ENCODE data around the gene MALRD1.
"Not testable (repeated sequence)": the region's sequence is repeated elsewhere in the genome, so short reads cannot be mapped to it uniquely, and the experiment has no call there.

MALRD1 gene

DNA sequence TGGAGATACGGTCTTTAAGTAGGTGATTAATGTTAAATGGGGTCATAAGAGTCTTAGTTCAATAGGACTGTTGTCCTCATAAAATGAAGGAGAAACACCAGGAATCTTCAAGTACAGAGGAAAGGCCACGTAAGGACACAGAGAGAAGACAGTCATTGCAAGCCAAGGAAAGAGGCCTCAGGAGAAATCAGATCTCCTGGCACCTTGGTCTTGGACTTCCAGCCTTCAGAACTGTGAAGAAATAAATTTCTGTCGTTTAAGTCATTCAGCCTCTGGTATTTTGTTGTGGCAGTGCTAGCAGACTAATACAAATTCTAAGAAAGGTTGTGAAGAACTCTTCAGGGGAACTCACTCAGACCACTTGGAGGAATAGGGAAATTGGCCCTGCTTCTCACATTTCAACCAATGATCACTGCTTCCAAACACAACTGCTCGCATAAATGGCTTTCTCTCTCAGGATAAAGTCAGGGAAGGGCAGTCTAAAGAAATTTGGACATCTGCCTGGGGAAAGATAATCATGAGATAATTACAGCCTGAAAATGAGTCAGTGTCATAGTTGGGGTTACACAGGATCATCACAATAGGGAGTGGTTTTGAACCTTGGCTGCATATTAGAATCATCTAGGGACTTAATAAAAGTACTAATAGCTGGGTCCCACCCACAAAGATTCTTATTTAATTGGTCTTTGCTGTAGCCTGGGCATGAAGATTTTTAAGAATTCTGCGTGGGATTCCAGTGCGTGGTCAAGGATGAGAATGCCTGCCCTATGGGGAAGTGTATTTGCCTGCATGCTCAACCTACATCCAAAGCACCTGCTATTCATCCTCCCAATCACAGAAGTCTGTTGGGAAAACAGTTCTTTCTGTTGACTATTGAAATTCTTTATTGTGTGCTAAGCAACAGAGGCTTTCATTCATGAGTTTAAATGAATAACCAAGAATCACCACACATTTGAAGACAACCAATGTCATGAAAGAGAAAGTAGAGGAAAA, 457.0 kb downstream of the MALRD1 start:
- Histone ChIP-seq H3K27ac (ENCODE audit: low read length) (no peak overlapping the region), H3K27me3 (ENCODE audit: low read depth, low read length) (no peaks in the 10 kb centered on the region), H3K9me3 (ENCODE audit: insufficient read depth, low read length) (no peaks in the 10 kb centered on the region), H3K4me2 (ENCODE audit: low read length) (no peak overlapping the region), H3K4me3 (ENCODE audit: low read length) (no peak overlapping the region), H4K20me1 (ENCODE audit: insufficient read depth, low read length) (no peaks in the 10 kb centered on the region), H2AFZ (ENCODE audit: low read depth, low read length) (no peak overlapping the region), H3K79me2 (ENCODE audit: low read length) (no peaks in the 10 kb centered on the region), H3K9ac (ENCODE audit: low read length) (no peak overlapping the region), H3K4me1 (ENCODE audit: low read length) (no peaks in the 10 kb centered on the region), H3K36me3 (replicated peaks; ENCODE audit: low read depth, low read length) (no peaks in the 10 kb centered on the region)
- TF ChIP-seq, protein P1, sequence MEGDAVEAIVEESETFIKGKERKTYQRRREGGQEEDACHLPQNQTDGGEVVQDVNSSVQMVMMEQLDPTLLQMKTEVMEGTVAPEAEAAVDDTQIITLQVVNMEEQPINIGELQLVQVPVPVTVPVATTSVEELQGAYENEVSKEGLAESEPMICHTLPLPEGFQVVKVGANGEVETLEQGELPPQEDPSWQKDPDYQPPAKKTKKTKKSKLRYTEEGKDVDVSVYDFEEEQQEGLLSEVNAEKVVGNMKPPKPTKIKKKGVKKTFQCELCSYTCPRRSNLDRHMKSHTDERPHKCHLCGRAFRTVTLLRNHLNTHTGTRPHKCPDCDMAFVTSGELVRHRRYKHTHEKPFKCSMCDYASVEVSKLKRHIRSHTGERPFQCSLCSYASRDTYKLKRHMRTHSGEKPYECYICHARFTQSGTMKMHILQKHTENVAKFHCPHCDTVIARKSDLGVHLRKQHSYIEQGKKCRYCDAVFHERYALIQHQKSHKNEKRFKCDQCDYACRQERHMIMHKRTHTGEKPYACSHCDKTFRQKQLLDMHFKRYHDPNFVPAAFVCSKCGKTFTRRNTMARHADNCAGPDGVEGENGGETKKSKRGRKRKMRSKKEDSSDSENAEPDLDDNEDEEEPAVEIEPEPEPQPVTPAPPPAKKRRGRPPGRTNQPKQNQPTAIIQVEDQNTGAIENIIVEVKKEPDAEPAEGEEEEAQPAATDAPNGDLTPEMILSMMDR (IDR thresholded peaks at IDR 0.05; ENCODE audit: low read depth, low read length), result no peak
- TF ChIP-seq EZH2phosphoT487 (IDR thresholded peaks at IDR 0.05; ENCODE audit: low read depth), result no peak

DNA sequence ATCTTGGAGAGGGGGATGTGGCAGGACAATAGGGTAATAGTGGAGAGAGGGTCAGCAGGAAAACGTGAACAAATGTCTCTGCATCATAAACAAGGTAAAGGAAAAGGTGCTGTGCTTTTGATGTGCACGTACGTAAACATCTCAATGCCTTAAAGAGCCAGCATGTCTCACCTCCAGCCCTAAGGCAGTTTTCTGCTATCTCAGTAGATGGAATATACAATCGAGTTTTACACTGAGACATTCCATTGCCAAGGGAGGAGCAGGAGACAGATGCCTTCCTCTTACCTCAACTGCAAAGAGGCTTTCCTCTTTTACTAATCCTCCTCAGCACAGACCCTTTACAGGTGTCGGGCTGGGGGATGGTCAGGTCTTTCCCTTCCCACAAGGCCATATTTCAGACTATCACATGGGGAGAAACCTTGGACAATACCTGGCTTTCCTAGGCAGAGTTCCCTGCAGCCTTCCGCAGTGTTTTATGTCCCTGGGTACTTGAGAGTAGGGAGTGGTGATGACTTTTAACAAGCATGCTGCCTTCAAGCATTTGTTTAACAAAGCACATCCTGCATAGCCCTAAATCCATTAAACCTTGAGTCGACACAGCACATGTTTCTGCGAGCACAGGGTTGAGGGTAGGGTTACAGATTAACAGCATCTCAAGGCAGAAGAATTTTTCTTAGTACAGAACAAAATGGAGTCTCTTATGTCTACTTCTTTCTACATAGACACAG, 461.6 kb downstream of the MALRD1 start:
- not testable (repeated sequence) for H3K27ac ChIP-seq (ENCODE audit: low read length); H3K36me3 ChIP-seq (replicated peaks; ENCODE audit: low read depth, low read length); H3K9ac ChIP-seq (ENCODE audit: low read length); H3K4me3 ChIP-seq (ENCODE audit: low read length); H3K4me1 ChIP-seq (ENCODE audit: low read length); H2AFZ ChIP-seq (ENCODE audit: low read depth, low read length); H4K20me1 ChIP-seq (ENCODE audit: insufficient read depth, low read length); H3K27me3 ChIP-seq (ENCODE audit: low read depth, low read length); H3K9me3 ChIP-seq (ENCODE audit: insufficient read depth, low read length); H3K4me2 ChIP-seq (ENCODE audit: low read length); H3K79me2 ChIP-seq (ENCODE audit: low read length)

DNA sequence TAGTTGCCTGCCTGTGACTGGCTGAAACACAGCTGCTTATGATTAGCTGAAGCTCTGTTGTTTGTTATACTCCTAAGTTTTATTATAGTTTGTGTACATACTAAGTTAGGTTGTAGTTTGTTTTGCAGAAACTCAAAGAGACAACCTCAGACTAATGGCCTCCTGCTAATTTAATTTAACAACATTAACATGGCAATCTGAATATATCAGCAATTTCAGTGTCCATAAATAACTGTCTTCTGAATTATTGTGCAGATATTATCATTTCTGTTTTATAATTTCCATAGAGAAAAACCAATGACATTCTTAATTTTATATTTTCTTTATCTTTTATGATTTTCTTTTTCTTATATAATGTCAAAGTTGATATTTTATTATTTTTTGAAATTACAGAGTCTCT, 469.5 kb downstream of the MALRD1 start:
- H3K4me3 ChIP-seq (ENCODE audit: low read length), result no peak overlapping the region
- TF ChIP-seq, protein P1 (IDR thresholded peaks at IDR 0.05; ENCODE audit: low read depth, low read length), result no peak
- no peak for TF ChIP-seq EZH2phosphoT487 (IDR thresholded peaks at IDR 0.05; ENCODE audit: low read depth)
- H3K36me3 ChIP-seq (replicated peaks; ENCODE audit: low read depth, low read length), result no peaks in the 10 kb centered on the region
- no peaks in the 10 kb centered on the region for H3K27me3 ChIP-seq (ENCODE audit: low read depth, low read length)
- H3K4me1 ChIP-seq (ENCODE audit: low read length), result no peaks in the 10 kb centered on the region
- no peaks in the 10 kb centered on the region for H3K79me2 ChIP-seq (ENCODE audit: low read length)
- H4K20me1 ChIP-seq (ENCODE audit: insufficient read depth, low read length), result no peaks in the 10 kb centered on the region
- no peaks in the 10 kb centered on the region for H3K9me3 ChIP-seq (ENCODE audit: insufficient read depth, low read length)
- no peak overlapping the region for H2AFZ ChIP-seq (ENCODE audit: low read depth, low read length)
- no peak overlapping the region for H3K27ac ChIP-seq (ENCODE audit: low read length)
- H3K4me2 ChIP-seq (ENCODE audit: low read length), result no peak overlapping the region
- no peak overlapping the region for H3K9ac ChIP-seq (ENCODE audit: low read length)

DNA sequence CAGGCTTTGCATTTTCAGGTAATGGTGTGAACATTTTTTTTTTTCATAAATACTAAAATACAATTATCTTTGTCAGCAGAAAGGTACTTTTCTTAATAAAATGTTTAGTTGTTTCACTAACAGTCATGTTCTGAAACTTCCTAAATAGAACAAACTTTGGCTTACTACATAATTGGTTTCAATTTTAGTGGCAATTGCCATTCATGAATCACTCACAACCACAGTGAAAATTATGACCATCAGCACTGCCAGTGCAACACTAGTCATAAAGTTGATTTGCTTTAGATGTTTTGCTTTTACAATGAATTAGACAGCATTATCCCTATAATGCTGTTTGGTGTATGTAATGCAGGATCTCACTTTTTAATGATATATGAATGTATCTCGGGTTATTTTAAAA, 470.0 kb downstream of the MALRD1 start:
- H3K4me2 ChIP-seq (ENCODE audit: low read length), result no peak overlapping the region
- no peak overlapping the region for H3K27ac ChIP-seq (ENCODE audit: low read length)
- H4K20me1 ChIP-seq (ENCODE audit: insufficient read depth, low read length), result no peaks in the 10 kb centered on the region

More for the DNA sequence above, 470.0 kb downstream of the MALRD1 start:
- no peaks in the 10 kb centered on the region for H3K79me2 ChIP-seq (ENCODE audit: low read length)
- H3K9me3 ChIP-seq (ENCODE audit: insufficient read depth, low read length), result no peaks in the 10 kb centered on the region
- TF ChIP-seq, protein P1 (IDR thresholded peaks at IDR 0.05; ENCODE audit: low read depth, low read length), result no peak
- no peak for TF ChIP-seq EZH2phosphoT487 (IDR thresholded peaks at IDR 0.05; ENCODE audit: low read depth)
- H3K9ac ChIP-seq (ENCODE audit: low read length), result no peak overlapping the region
- no peaks in the 10 kb centered on the region for H3K27me3 ChIP-seq (ENCODE audit: low read depth, low read length)
- H3K36me3 ChIP-seq (replicated peaks; ENCODE audit: low read depth, low read length), result no peaks in the 10 kb centered on the region
- H3K4me1 ChIP-seq (ENCODE audit: low read length), result no peaks in the 10 kb centered on the region
- no peak overlapping the region for H2AFZ ChIP-seq (ENCODE audit: low read depth, low read length)
- no peak overlapping the region for H3K4me3 ChIP-seq (ENCODE audit: low read length)

All from OCI-LY3 (cell line).